Naive B cell (primary cell): Measurements from ENCODE around the gene SRPRB. TPM values are rescaled to one million over a fixed set of nuclear protein-coding genes. Genes with fewer than 3 reads are reported as not detected.
"Not testable (repeated sequence)": the region's sequence is repeated elsewhere in the genome, so short reads cannot be mapped to it uniquely, and the experiment has no call there.

Source experiments
- ATAC-seq, 2 donors: fragments of 150-1000 bp; cut with Tn5 transposase; 2 replicates each; pipeline ENCODE4 v1.10.0; 2021; ENCODE audit warnings: low read depth in 2 of 2, mild to moderate bottlenecking in 2 of 2, moderate library complexity in 2 of 2
- DNase-seq: peaks from one replicate; pipeline ENCODE4 v3.0.0; 2022
- H3K27ac Mint-ChIP-seq, 6 donors: one replicate each; pipeline ENCODE4 v1.8.0; 2020 to 2022; ENCODE audit warnings: mild to moderate bottlenecking in 6 of 6, mixed read lengths in 6 of 6, moderate library complexity in 5 of 6, inconsistent platforms in 2 of 6
- H3K27me3 Mint-ChIP-seq, 3 donors: one replicate each; pipeline ENCODE4 v1.8.0; 2021 to 2022; ENCODE audit warnings: mixed read lengths in 3 of 3, mild to moderate bottlenecking in 1 of 3
- H3K36me3 Mint-ChIP-seq, 2 donors: one replicate each; pipeline ENCODE4 v1.8.0; 2020 to 2022; ENCODE audit warnings: mixed read lengths in 2 of 2, inconsistent platforms in 1 of 2, mild to moderate bottlenecking in 1 of 2
- H3K4me1 Mint-ChIP-seq, 3 donors: one replicate each; pipeline ENCODE4 v1.8.0; 2020 to 2022; ENCODE audit warnings: mixed read lengths in 3 of 3, inconsistent platforms in 1 of 3, mild to moderate bottlenecking in 1 of 3, moderate library complexity in 1 of 3
- H3K4me3 Mint-ChIP-seq, 8 donors: one replicate each; pipeline ENCODE4 v1.8.0; 2020 to 2022; ENCODE audit warnings: mild to moderate bottlenecking in 8 of 8, mixed read lengths in 8 of 8, moderate library complexity in 8 of 8, inconsistent platforms in 2 of 8
- H3K9me3 Mint-ChIP-seq, 7 donors: one replicate each; pipeline ENCODE4 v1.8.0; 2020 to 2022; ENCODE audit warnings: mixed read lengths in 7 of 7, mild to moderate bottlenecking in 5 of 7, inconsistent platforms in 2 of 7, moderate library complexity in 1 of 7
- polyA plus RNA-seq, 6 donors: library from polyadenylated mRNA; unstranded; fragments of 300-500 nt; fragmentation: Illumina TruSeq; gene quantifications; one replicate each; pipeline ENCODE4 v1.2.3, GENCODE V29; 2021; ENCODE audit warnings: low read depth in 6 of 6

Gene SRPRB
- polyA plus RNA-seq, 6 donors from 2014 or later: 15.4 to 33.9 (median 28.2) TPM

DNA sequence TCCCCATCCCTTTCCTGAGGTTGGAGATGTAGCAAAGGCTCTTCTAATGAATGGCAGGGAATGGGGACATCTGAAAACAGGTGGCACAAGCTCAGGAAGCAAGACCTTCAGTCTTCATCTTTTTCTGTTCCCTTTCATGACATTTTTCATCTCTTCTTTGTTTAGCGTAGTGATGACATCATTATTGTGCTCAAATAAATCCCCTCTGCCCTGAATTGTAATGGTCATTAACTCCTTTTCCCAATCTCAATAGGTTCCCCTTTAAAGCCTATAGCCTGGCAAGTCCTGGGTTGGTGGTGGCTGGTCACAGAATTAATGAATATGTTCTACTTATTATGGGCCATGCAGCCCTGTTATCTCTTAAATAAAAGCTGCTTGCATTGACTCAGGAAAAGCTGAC lies 38.0 kb upstream of the SRPRB start:
- H3K27ac Mint-ChIP-seq: no peak overlapping the region
- ATAC-seq: no peak
- H3K27me3 Mint-ChIP-seq: peaks cover 19 to 37% (median 20%) of the 10 kb centered on the region in 3 donors
- H3K36me3 Mint-ChIP-seq: no peaks in the 10 kb centered on the region
- no peaks in the 10 kb centered on the region for H3K9me3 Mint-ChIP-seq
- no peak overlapping the region for H3K4me3 Mint-ChIP-seq
- no peak for DNase-seq
- H3K4me1 Mint-ChIP-seq: no peaks in the 10 kb centered on the region

DNA sequence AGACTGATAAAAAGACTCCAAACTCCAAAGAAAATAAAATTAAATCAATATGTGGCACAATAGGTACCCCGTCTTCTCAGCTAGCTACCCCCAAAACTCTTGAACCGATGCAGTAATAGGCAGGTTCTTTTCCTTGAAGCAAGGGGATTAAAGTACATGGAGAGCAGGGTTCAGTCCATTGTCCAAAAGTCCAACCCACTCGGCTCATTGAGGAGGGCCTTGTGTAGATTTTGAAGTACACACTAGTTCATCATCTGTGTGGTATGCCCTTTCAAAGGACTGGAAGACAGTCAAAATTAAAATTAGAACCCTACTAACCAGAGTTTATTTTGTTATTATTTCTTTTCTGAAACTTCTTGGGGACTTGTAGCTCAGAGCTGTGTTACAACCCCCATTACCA lies 36.1 kb upstream of the SRPRB start:
- Mint-ChIP-seq H3K27ac (no peak overlapping the region), H3K9me3 (no peaks in the 10 kb centered on the region), H3K27me3 (peaks cover 22 to 36% (median 25%) of the 10 kb centered on the region in 3 donors), H3K36me3 (no peaks in the 10 kb centered on the region), H3K4me1 (no peaks in the 10 kb centered on the region), H3K4me3 (no peak overlapping the region)
- DNase-seq (no peak), ATAC-seq (no peak)

DNA sequence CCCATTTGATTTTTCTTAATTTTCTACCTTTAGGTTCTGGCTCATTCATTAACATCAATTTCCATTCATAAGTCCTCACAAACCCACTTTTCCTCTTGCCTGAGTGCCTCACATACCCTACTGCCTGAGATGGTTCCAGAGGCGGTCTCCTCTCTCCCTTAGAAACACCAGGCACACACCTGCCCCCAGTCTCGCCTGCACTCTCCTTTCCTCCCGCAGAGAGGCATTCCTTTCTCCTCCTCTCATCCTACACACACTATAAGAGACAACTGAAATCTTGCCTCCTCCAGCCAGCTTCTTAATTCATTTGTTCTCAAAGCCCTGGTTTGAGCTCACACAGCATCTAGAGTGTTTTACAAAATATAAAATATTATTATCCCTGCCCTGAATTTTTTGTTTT lies 31.9 kb upstream of the SRPRB start:
- Mint-ChIP-seq H3K9me3 (no peaks in the 10 kb centered on the region), H3K4me1 (no peaks in the 10 kb centered on the region), H3K4me3 (no peak overlapping the region), H3K27me3 (peaks cover 25 to 42% (median 29%) of the 10 kb centered on the region in 3 donors), H3K36me3 (no peaks in the 10 kb centered on the region), H3K27ac (peak overlapping the region in 1 of 6 donors; percentile 79)
- no peak for ATAC-seq
- no peak for DNase-seq

DNA sequence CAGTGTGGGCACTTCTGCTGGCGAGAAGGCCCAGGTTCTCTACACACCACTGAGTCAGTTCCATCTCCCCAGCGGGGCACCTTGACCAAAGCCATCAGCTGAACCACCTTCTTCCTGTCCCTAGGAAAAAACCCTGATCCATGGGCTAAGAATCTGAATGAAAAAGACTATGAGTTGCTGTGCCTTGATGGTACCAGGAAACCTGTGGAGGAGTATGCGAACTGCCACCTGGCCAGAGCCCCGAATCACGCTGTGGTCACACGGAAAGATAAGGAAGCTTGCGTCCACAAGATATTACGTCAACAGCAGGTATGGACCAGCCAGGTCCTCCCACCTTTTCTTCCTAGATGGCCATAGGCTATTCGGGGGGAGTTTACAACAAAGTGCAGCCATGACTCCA lies 30.3 kb upstream of the SRPRB start:
- Mint-ChIP-seq H3K4me3 (no peak overlapping the region), H3K4me1 (no peaks in the 10 kb centered on the region), H3K27ac (no peak overlapping the region), H3K27me3 (peaks cover 35 to 58% (median 39%) of the 10 kb centered on the region in 3 donors), H3K9me3 (no peaks in the 10 kb centered on the region), H3K36me3 (no peaks in the 10 kb centered on the region)
- ATAC-seq (no peak), DNase-seq (no peak)

DNA sequence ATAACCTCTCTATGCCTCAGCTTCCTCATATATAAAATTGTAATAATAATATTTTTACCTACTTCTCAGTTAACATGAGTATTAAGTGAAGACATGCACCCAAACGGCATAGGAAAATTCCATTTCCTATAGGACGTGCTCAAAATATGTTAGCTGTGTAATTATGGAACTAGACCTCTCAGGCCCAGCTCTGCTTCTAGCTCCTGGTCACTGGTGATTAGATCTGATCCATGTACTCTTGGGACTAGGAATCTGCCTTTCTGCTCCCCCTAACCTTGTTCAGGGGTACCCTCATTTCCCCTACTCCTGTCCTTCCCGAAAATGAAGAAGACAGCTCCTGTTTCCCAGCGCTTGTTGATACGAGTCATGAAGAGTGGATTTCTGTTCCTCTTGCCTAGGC lies 29.8 kb upstream of the SRPRB start:
- ATAC-seq (no peak), DNase-seq (no peak)
- H3K36me3 Mint-ChIP-seq: no peaks in the 10 kb centered on the region
- no peak overlapping the region for H3K4me3 Mint-ChIP-seq
- H3K27ac Mint-ChIP-seq: no peak overlapping the region
- H3K4me1 Mint-ChIP-seq: no peaks in the 10 kb centered on the region
- no peaks in the 10 kb centered on the region for H3K9me3 Mint-ChIP-seq
- peaks cover 35 to 59% (median 39%) of the 10 kb centered on the region in 3 donors for H3K27me3 Mint-ChIP-seq

DNA sequence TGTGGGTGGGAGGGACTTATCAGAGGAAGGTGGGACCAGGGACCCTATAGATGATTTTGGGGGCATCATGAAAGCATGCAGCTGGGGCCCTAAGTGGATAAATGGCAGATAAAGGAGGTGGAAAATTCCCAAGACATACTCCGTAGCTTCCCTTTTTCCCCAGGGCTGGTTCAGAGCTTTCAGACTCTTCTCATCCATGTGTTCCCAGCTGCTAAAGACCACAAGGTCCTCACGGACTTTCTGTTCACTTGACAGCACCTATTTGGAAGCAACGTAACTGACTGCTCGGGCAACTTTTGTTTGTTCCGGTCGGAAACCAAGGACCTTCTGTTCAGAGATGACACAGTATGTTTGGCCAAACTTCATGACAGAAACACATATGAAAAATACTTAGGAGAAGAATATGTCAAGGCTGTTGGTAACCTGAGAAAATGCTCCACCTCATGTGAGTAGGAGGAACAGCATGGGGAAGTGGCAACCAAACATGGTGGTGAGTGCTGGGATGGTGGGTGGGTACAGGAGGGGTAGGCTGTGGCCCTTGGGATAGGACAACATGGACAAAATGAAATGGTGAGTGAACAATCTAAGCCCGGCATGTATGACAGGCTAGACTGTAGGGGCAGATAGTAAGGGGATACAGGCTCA lies 28.7 kb upstream of the SRPRB start:
- H3K4me3 Mint-ChIP-seq: no peak overlapping the region
- no peak for ATAC-seq
- H3K4me1 Mint-ChIP-seq: no peaks in the 10 kb centered on the region
- no peaks in the 10 kb centered on the region for H3K9me3 Mint-ChIP-seq
- H3K36me3 Mint-ChIP-seq: no peaks in the 10 kb centered on the region
- H3K27ac Mint-ChIP-seq: no peak overlapping the region
- peaks cover 35 to 55% (median 41%) of the 10 kb centered on the region in 3 donors for H3K27me3 Mint-ChIP-seq
- no peak for DNase-seq

DNA sequence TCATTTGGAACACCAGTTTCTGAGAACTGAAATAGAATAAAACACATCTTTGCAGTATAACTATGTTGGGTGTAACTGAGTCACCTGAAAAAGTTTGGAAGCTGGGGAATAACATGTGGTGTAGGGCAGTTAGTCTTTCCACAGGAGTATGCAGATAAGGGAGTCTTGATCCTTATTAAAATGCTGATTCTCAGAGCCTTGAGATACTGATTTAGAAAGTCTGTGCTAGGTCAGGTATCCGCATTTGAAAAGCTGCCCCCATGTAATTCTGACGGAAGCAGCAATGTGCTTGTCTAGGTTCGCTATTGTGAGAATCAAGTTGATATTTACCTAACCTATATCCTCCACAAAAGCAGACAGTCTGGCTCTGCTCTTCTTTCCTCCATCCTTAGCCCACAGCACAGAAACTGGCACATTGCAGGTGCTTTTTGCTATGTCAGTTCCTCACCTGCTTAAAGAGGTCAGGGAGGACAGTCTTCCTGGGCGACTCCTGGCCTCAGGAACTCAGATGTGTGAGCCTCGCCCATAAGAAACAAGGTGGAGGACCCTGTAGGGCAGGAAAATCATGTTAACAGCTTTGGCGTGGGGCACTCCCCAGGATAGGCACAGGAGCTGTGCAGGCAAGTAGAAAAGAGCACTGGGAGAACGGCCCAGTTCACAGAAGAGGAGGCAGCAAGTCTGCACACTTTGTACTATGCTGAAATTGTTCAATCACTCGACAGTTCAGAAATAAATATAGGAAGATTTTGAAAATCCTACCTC lies 27.6 kb upstream of the SRPRB start:
- peaks cover 41 to 55% (median 44%) of the 10 kb centered on the region in 3 donors for H3K27me3 Mint-ChIP-seq
- H3K27ac Mint-ChIP-seq: peak overlapping the region in 1 of 6 donors; percentile 72
- H3K4me3 Mint-ChIP-seq: no peak overlapping the region
- ATAC-seq (no peak), DNase-seq (no peak)
- peaks cover 0 to 4% (median 0%) of the 10 kb centered on the region in 7 donors for H3K9me3 Mint-ChIP-seq
- no peaks in the 10 kb centered on the region for H3K4me1 Mint-ChIP-seq
- H3K36me3 Mint-ChIP-seq: no peaks in the 10 kb centered on the region

DNA sequence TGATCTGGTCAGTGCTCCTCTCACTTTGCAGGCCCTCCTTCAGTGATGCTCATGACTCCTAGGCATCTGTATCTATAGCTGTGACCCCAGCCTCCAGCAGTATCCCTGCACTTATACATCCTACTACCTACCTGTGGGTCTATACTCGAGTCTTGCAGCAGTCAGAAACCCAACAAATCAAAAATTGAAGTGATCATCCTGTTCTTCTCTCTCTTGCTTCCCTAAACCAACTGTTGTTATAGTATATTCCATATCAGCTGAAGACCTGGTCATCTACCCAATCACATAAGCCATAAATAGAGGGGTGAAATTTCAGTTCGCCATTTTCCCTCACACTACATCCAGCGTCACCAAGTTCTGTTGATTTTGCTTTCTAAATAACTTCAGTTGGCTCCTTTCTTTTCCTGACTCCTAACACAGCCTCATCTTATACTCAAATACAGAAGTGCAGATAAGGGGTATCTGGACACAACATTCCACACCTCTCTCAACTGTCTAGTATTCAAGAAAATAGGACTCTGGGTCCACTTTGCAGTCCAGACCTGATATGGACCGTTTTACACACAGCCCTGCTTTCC lies 25.9 kb upstream of the SRPRB start:
- Mint-ChIP-seq H3K27ac (no peak overlapping the region), H3K36me3 (no peaks in the 10 kb centered on the region)

DNA sequence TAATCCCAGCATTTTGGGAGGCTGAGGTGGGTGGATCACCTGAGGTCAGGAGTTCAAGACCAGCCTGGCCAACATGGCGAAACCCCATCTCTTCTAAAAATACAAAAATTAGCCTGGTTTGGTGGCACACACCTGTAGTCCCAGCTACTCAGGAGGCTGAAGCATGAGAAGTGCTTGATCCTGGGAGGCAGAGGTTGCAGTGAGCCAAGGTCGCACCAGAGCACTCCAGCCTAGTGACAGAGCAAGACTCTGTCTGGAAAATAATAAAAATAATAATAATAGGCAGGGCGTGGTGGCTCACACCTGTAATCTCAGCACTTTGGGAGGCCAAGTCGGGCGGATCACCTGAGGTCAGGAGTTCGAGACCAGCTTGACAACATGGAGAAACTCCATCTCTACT lies 24.9 kb upstream of the SRPRB start:
- not testable (repeated sequence) for ATAC-seq, H3K27ac Mint-ChIP-seq, DNase-seq, H3K9me3 Mint-ChIP-seq, H3K4me1 Mint-ChIP-seq, H3K4me3 Mint-ChIP-seq, H3K36me3 Mint-ChIP-seq
- H3K27me3 Mint-ChIP-seq: peaks cover 30 to 36% (median 33%) of the 10 kb centered on the region in 3 donors

More for the DNA sequence above, 25.9 kb upstream of the SRPRB start:
- Mint-ChIP-seq H3K9me3 (peaks cover 0 to 6% (median 2%) of the 10 kb centered on the region in 7 donors), H3K4me3 (no peak overlapping the region), H3K4me1 (no peaks in the 10 kb centered on the region), H3K27me3 (peaks cover 37 to 41% (median 38%) of the 10 kb centered on the region in 3 donors)
- ATAC-seq: no peak
- no peak for DNase-seq

DNA sequence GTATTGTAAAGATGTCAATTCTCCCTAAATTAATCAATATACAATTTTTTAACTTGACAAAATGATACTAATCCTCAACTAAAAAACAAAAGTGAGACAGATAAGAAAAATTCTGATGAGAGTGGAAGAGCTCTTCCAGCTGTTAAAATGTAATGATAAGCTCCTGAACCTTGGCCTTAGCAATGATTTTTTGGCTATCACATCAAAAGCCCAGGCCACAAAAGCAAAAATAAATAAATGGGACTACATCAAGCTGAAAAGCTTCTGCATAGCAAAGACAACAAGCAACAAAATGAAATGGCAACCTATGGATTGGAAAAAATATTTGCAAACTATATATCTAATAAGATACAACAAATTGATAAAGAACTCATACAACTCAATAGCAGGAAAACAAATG lies 24.0 kb upstream of the SRPRB start:
- H3K27me3 Mint-ChIP-seq: peaks cover 30 to 34% (median 30%) of the 10 kb centered on the region in 3 donors
- H3K4me1 Mint-ChIP-seq: no peaks in the 10 kb centered on the region
- H3K36me3 Mint-ChIP-seq: no peaks in the 10 kb centered on the region
- no peak overlapping the region for H3K27ac Mint-ChIP-seq
- peaks cover 0 to 6% (median 2%) of the 10 kb centered on the region in 7 donors for H3K9me3 Mint-ChIP-seq
- no peak for DNase-seq
- ATAC-seq: no peak
- no peak overlapping the region for H3K4me3 Mint-ChIP-seq

DNA sequence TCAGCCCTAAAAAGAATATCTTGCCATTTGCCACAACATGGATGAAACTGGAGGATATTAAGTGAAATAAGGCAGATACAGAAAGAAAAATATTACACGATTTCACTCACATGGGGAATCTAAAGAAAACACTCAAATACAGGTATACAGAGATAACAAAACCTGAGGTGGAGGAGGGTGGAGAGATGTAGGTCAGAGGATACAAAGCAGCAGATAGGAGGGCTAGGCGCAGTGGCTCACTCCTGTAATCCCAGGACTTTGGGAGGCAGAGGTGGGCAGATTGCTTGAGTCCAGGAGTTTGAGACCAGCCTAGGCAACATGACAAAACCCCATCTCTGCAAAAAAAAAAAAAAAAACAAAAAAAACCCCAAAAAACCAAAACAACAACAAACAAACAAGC lies 23.2 kb upstream of the SRPRB start:
- ATAC-seq (no peak), DNase-seq (no peak)
- H3K4me3 Mint-ChIP-seq: no peak overlapping the region
- peaks cover 0 to 6% (median 2%) of the 10 kb centered on the region in 7 donors for H3K9me3 Mint-ChIP-seq
- H3K27me3 Mint-ChIP-seq: peaks cover 27 to 36% (median 30%) of the 10 kb centered on the region in 3 donors
- H3K4me1 Mint-ChIP-seq: no peaks in the 10 kb centered on the region
- H3K27ac Mint-ChIP-seq: peak overlapping the region in 2 of 6 donors; percentile 5 to 24
- no peaks in the 10 kb centered on the region for H3K36me3 Mint-ChIP-seq

DNA sequence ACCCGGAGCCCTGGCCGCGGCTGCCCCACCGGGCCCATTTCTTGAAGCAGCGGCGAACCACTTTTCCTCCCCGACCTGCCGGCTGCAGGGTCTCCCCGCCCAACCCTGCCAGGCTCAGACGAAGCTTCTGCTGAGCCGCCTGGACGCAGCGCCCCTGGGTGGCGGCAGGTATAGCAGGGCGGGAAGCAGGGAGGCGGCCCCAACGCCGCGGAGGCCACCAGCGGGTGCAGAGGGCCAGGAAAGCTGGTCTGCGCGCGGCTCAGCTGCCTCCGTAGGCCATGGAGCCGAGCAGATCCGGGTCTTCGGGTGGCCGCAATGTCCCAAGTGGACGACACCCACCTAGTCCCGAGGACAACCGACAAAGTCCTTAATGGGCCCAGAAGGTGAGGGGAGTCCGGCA lies 21.9 kb upstream of the SRPRB start:
- no peak for DNase-seq
- no peak overlapping the region for H3K27ac Mint-ChIP-seq
- no peaks in the 10 kb centered on the region for H3K4me1 Mint-ChIP-seq
- H3K36me3 Mint-ChIP-seq: no peaks in the 10 kb centered on the region
- peaks cover 0 to 6% (median 2%) of the 10 kb centered on the region in 7 donors for H3K9me3 Mint-ChIP-seq
- no peak for ATAC-seq
- peaks cover 29 to 44% (median 34%) of the 10 kb centered on the region in 3 donors for H3K27me3 Mint-ChIP-seq
- H3K4me3 Mint-ChIP-seq: no peak overlapping the region

DNA sequence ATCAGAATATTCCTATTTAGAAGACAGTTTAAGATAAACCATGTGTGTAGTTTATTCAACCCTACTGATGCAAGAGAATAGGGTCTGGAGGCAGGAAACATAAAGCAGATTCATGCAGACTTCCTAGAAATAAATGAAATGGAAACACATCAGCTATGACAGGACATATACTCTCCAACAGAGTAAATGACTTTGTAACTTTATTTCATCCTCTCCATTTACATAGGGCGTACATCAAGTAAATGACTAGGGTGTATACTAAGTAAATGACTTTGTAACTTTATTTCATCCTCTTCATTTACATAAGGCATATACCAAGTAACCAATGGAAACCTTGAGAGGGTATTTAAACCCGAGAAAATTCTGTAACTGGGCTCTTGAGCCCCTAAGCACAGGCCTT lies 17.6 kb upstream of the SRPRB start:
- ATAC-seq (no peak), DNase-seq (no peak)
- Mint-ChIP-seq H3K27ac (no peak overlapping the region), H3K4me1 (no peaks in the 10 kb centered on the region), H3K9me3 (peaks cover 0 to 36% (median 15%) of the 10 kb centered on the region in 7 donors), H3K27me3 (peaks cover 5 to 38% (median 18%) of the 10 kb centered on the region in 3 donors), H3K4me3 (no peak overlapping the region), H3K36me3 (peaks cover 0 to 11% of the 10 kb centered on the region in 2 donors)
